Esophagus muscularis mucosa (tissue), 3 donors: ENCODE results near the gene MARCHF4.

Experiments
- CTCF ChIP-seq, 3 experiments: fragments of 200-600 bp in 2 of 3; fragments of 450-650 bp in 1 of 3; sonication (generic) in 2 of 3; IDR thresholded peaks; one replicate each; pipeline ENCODE4 v1.5.1; 2017 to 2019; ENCODE audit warnings: antibody characterized with exemption in 3 of 3, mild to moderate bottlenecking in 2 of 3, moderate library complexity in 1 of 3
- POLR2A ChIP-seq: fragments of 450-650 bp; IDR thresholded peaks from one replicate; pipeline ENCODE4 v1.6.1; 2017; ENCODE audit warnings: antibody characterized with exemption, moderate library complexity, mild to moderate bottlenecking, low read depth
- POLR2AphosphoS5 ChIP-seq, 2 donors: sonication (generic); formaldehyde crosslinking; IDR thresholded peaks; one replicate each; pipeline ENCODE4 v1.6.1; 2017; ENCODE audit warnings: antibody characterized with exemption in 2 of 2

- TF ChIP-seq POLR2A: no peak
- TF ChIP-seq POLR2AphosphoS5 (IDR thresholded peaks at IDR 0.05): no peak
- TF ChIP-seq CTCF (IDR thresholded peaks at IDR 0.05): no peak
Measured at GRCh38 chr2:216345846-216346245, 26.4 kb downstream of the MARCHF4 start.
